Measurements from ENCODE around the gene MTA3. TPM values are rescaled to one million over a fixed set of nuclear protein-coding genes. Genes with fewer than 3 reads are reported as not detected.
A peak's percentile ranks its signal among the peaks of the same experiment; 100 is the strongest.

Gene MTA3
- total and polyA plus RNA-seq, 7 experiments from 2014 or later: 23.9 to 49.1 (median 30.5) TPM

- Histone ChIP-seq H3K36me3 (ENCODE audit: control insufficient read depth in 2 of 3, insufficient read depth in 3 of 3, low read length in 3 of 3) (peaks cover 0 to 13% (median 0%) of the 10 kb centered on the region in 3 experiments), H3K27me3 (ENCODE audit: control insufficient read depth in 2 of 2, insufficient read depth in 2 of 2, low read length in 2 of 2) (no peaks in the 10 kb centered on the region), H3K9me3 (ENCODE audit: control insufficient read depth in 2 of 3, low read length in 3 of 3) (no peaks in the 10 kb centered on the region), H3K4me3 (ENCODE audit: low read length) (no peak overlapping the region), H3K27ac (ENCODE audit: low read depth, low read length) (no peak overlapping the region), H3K4me1 (ENCODE audit: control insufficient read depth in 2 of 2, insufficient read depth in 2 of 2, low read length in 2 of 2) (no peaks in the 10 kb centered on the region)
- DNase-seq: no peak
- peak overlapping the region in 1 of 9 donors; percentile 1 for H3K27ac Mint-ChIP-seq
- CTCF ChIA-PET: interaction anchor here (0.6 kb wide), 1 partner anchor 328 kb away, joined by 5 read pairs; no protein-coding TSS in a partner anchor
- H3K4me1 Mint-ChIP-seq: peaks cover 0 to 12% (median 3%) of the 10 kb centered on the region in 7 donors
- H3K36me3 Mint-ChIP-seq: peaks cover 3 to 51% (median 14%) of the 10 kb centered on the region in 5 donors
- no peak for ATAC-seq
- H3K27me3 Mint-ChIP-seq: no peaks in the 10 kb centered on the region
- no peak overlapping the region for H3K4me3 Mint-ChIP-seq
- H3K9me3 Mint-ChIP-seq: peaks cover 0 to 4% (median 0%) of the 10 kb centered on the region in 11 donors
- intact Hi-C loops (cut with micrococcal nuclease): no loop called here
- POLR2A ChIA-PET: no interaction called here
These were observed 190.3 kb downstream of the MTA3 start for GRCh38 chr2:42758751-42759150.

- POLR2A ChIA-PET: no interaction called here
- no peak for DNase-seq
- peak overlapping the region in 2 of 9 donors; percentile 42 to 55 for H3K27ac Mint-ChIP-seq
These were observed 193.1 kb downstream of the MTA3 start for GRCh38 chr2:42761554-42761953.

GRCh38 chr2:42762155-42762554 is 193.7 kb downstream of the MTA3 start:
- ChIA-PET CTCF (no interaction called here), POLR2A (no interaction called here)
- H3K9me3 Mint-ChIP-seq: peaks cover 0 to 4% (median 0%) of the 10 kb centered on the region in 11 donors

More at GRCh38 chr2:42761554-42761953, 193.1 kb downstream of the MTA3 start:
- CTCF ChIA-PET: no interaction called here
- no peaks in the 10 kb centered on the region for H3K27me3 ChIP-seq (ENCODE audit: control insufficient read depth in 2 of 2, insufficient read depth in 2 of 2, low read length in 2 of 2)
- H3K27ac ChIP-seq (ENCODE audit: low read depth, low read length): no peak overlapping the region
- Mint-ChIP-seq H3K9me3 (peaks cover 0 to 4% (median 0%) of the 10 kb centered on the region in 11 donors), H3K27me3 (no peaks in the 10 kb centered on the region), H3K36me3 (peaks cover 0 to 41% (median 14%) of the 10 kb centered on the region in 5 donors), H3K4me1 (peaks cover 0 to 12% (median 0%) of the 10 kb centered on the region in 7 donors), H3K4me3 (peak overlapping the region in 1 of 10 donors; percentile 44)
- no peaks in the 10 kb centered on the region for H3K9me3 ChIP-seq (ENCODE audit: control insufficient read depth in 2 of 3, low read length in 3 of 3)
- no peak overlapping the region for H3K4me3 ChIP-seq (ENCODE audit: low read length)
- no peaks in the 10 kb centered on the region for H3K4me1 ChIP-seq (ENCODE audit: control insufficient read depth in 2 of 2, insufficient read depth in 2 of 2, low read length in 2 of 2)
- no peak for ATAC-seq
- no peaks in the 10 kb centered on the region for H3K36me3 ChIP-seq (ENCODE audit: control insufficient read depth in 2 of 3, insufficient read depth in 3 of 3, low read length in 3 of 3)
- intact Hi-C loops (cut with micrococcal nuclease): no loop called here

GRCh38 chr2:42762823-42763804 is 194.7 kb downstream of the MTA3 start:
- DNase-seq (no peak), ATAC-seq (no peak)
- H3K27ac ChIP-seq (ENCODE audit: low read depth, low read length): no peak overlapping the region
- H3K36me3 ChIP-seq (ENCODE audit: control insufficient read depth in 2 of 3, insufficient read depth in 3 of 3, low read length in 3 of 3): no peaks in the 10 kb centered on the region
- H3K4me3 ChIP-seq (ENCODE audit: low read length): no peak overlapping the region
- peaks cover 0 to 4% (median 0%) of the 10 kb centered on the region in 11 donors for H3K9me3 Mint-ChIP-seq
- POLR2A ChIA-PET: no interaction called here
- peaks cover 0 to 12% (median 0%) of the 10 kb centered on the region in 7 donors for H3K4me1 Mint-ChIP-seq
- intact Hi-C loops (cut with micrococcal nuclease): no loop called here
- CTCF ChIA-PET: interaction anchor here (0.6 kb wide), 1 partner anchor 99 kb away, joined by 13 read pairs; no protein-coding TSS in a partner anchor
- H3K27me3 Mint-ChIP-seq: no peaks in the 10 kb centered on the region
- peak overlapping the region in 2 of 9 donors; percentile 8 to 30 for H3K27ac Mint-ChIP-seq
- no peaks in the 10 kb centered on the region for H3K9me3 ChIP-seq (ENCODE audit: control insufficient read depth in 2 of 3, low read length in 3 of 3)
- peak overlapping the region in 1 of 10 donors; percentile 35 for H3K4me3 Mint-ChIP-seq
- no peaks in the 10 kb centered on the region for H3K27me3 ChIP-seq (ENCODE audit: control insufficient read depth in 2 of 2, insufficient read depth in 2 of 2, low read length in 2 of 2)
- H3K4me1 ChIP-seq (ENCODE audit: control insufficient read depth in 2 of 2, insufficient read depth in 2 of 2, low read length in 2 of 2): no peaks in the 10 kb centered on the region
- H3K36me3 Mint-ChIP-seq: peaks cover 0 to 31% (median 14%) of the 10 kb centered on the region in 5 donors

More at GRCh38 chr2:42762155-42762554, 193.7 kb downstream of the MTA3 start:
- H3K36me3 ChIP-seq (ENCODE audit: control insufficient read depth in 2 of 3, insufficient read depth in 3 of 3, low read length in 3 of 3): no peaks in the 10 kb centered on the region
- no peak overlapping the region for H3K27ac Mint-ChIP-seq
- peaks cover 0 to 12% (median 0%) of the 10 kb centered on the region in 7 donors for H3K4me1 Mint-ChIP-seq
- H3K27ac ChIP-seq (ENCODE audit: low read depth, low read length): no peak overlapping the region
- H3K27me3 ChIP-seq (ENCODE audit: control insufficient read depth in 2 of 2, insufficient read depth in 2 of 2, low read length in 2 of 2): no peaks in the 10 kb centered on the region
- no peaks in the 10 kb centered on the region for H3K27me3 Mint-ChIP-seq
- no peak overlapping the region for H3K4me3 ChIP-seq (ENCODE audit: low read length)
- no peaks in the 10 kb centered on the region for H3K4me1 ChIP-seq (ENCODE audit: control insufficient read depth in 2 of 2, insufficient read depth in 2 of 2, low read length in 2 of 2)
- ATAC-seq: no peak
- no peak overlapping the region for H3K4me3 Mint-ChIP-seq
- no peak for DNase-seq
- intact Hi-C loops (cut with micrococcal nuclease): no loop called here
- no peaks in the 10 kb centered on the region for H3K9me3 ChIP-seq (ENCODE audit: control insufficient read depth in 2 of 3, low read length in 3 of 3)
- peaks cover 0 to 35% (median 14%) of the 10 kb centered on the region in 5 donors for H3K36me3 Mint-ChIP-seq

GRCh38 chr2:42764096-42764495 is 195.7 kb downstream of the MTA3 start, which contains the start of gene OXER1:
OXER1 (minus strand) TSS chr2:42764135; CDS start chr2:42764062, 73 bp downstream.
- H3K9me3 ChIP-seq (ENCODE audit: control insufficient read depth in 2 of 3, low read length in 3 of 3): no peaks in the 10 kb centered on the region
- ChIA-PET CTCF (no interaction called here), POLR2A (no interaction called here)
- ATAC-seq (peak; percentile 71), DNase-seq (no peak)
- intact Hi-C loops (cut with micrococcal nuclease): no loop called here
- no peaks in the 10 kb centered on the region for H3K36me3 ChIP-seq (ENCODE audit: control insufficient read depth in 2 of 3, insufficient read depth in 3 of 3, low read length in 3 of 3)
- Mint-ChIP-seq H3K4me1 (peaks cover 0 to 6% (median 2%) of the 10 kb centered on the region in 7 donors), H3K9me3 (peaks cover 0 to 5% (median 0%) of the 10 kb centered on the region in 11 donors), H3K27ac (peak within 1 kb of the TSS in 4 of 9 donors; percentile 8 to 59 (median 34)), H3K36me3 (peaks cover 0 to 25% (median 6%) of the 10 kb centered on the region in 5 donors), H3K4me3 (peak within 1 kb of the TSS in 1 of 10 donors; percentile 35), H3K27me3 (no peaks in the 10 kb centered on the region)
- no peak within 1 kb of the TSS for H3K4me3 ChIP-seq (ENCODE audit: low read length)
- H3K4me1 ChIP-seq (ENCODE audit: control insufficient read depth in 2 of 2, insufficient read depth in 2 of 2, low read length in 2 of 2): no peaks in the 10 kb centered on the region
- H3K27me3 ChIP-seq (ENCODE audit: control insufficient read depth in 2 of 2, insufficient read depth in 2 of 2, low read length in 2 of 2): no peaks in the 10 kb centered on the region
- H3K27ac ChIP-seq (ENCODE audit: low read depth, low read length): no peak within 1 kb of the TSS

- Histone ChIP-seq H3K36me3 (ENCODE audit: control insufficient read depth in 2 of 3, insufficient read depth in 3 of 3, low read length in 3 of 3) (no peaks in the 10 kb centered on the region), H3K27ac (ENCODE audit: low read depth, low read length) (no peak overlapping the region), H3K9me3 (ENCODE audit: control insufficient read depth in 2 of 3, low read length in 3 of 3) (no peaks in the 10 kb centered on the region), H3K27me3 (ENCODE audit: control insufficient read depth in 2 of 2, insufficient read depth in 2 of 2, low read length in 2 of 2) (no peaks in the 10 kb centered on the region), H3K4me1 (ENCODE audit: control insufficient read depth in 2 of 2, insufficient read depth in 2 of 2, low read length in 2 of 2) (no peaks in the 10 kb centered on the region), H3K4me3 (ENCODE audit: low read length) (no peak overlapping the region)
- intact Hi-C loops (cut with micrococcal nuclease): no loop called here
- peaks cover 0 to 22% (median 5%) of the 10 kb centered on the region in 5 donors for H3K36me3 Mint-ChIP-seq
- no peaks in the 10 kb centered on the region for H3K27me3 Mint-ChIP-seq
- DNase-seq (no peak), ATAC-seq (no peak)
- ChIA-PET CTCF (no interaction called here), POLR2A (no interaction called here)
- H3K4me3 Mint-ChIP-seq: no peak overlapping the region
- peaks cover 0 to 6% (median 2%) of the 10 kb centered on the region in 7 donors for H3K4me1 Mint-ChIP-seq
- H3K9me3 Mint-ChIP-seq: peaks cover 0 to 5% (median 0%) of the 10 kb centered on the region in 11 donors
- no peak overlapping the region for H3K27ac Mint-ChIP-seq
These were observed 196.5 kb downstream of the MTA3 start for GRCh38 chr2:42764901-42765300.
